Measurements from ENCODE around the gene DPY30. TPM values are rescaled to one million over a fixed set of nuclear protein-coding genes. Genes with fewer than 3 reads are reported as not detected.
"Not testable (repeated sequence)": the region's sequence is repeated elsewhere in the genome, so short reads cannot be mapped to it uniquely, and the experiment has no call there.

The DPY30 gene
- total RNA-seq, 2 experiments from 2014 or later = 12.4 to 13.1 TPM

DNA sequence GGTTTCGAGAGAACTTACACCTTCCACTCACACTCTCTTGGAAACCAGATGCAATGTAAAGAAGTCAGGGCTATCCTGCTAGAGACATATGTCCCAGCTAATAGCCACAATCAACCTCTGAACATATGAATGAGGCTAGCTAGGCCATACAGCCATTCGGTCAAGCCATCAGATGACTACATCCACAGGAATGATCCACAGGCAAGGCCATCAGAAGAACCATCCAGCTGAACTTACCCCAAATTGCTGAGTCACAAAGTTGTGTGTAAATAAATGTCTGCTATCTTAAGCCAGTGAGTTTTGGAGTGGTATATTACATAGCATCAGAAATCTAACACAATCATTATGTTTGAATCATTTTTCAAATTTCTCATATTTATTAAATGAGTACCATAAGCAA is 18.5 kb upstream of the DPY30 start:
- H3K27ac ChIP-seq (ENCODE audit: low read depth in 1 of 2, low read length in 2 of 2) = no peak overlapping the region
- ATAC-seq (ENCODE audit: poor library complexity) (no peak), DNase-seq (no peak)
- Mint-ChIP-seq H3K27ac (no peak overlapping the region), H3K27me3 (no peaks in the 10 kb centered on the region), H3K4me3 (no peak overlapping the region), H3K4me1 (ENCODE audit: low read depth) (peaks cover 10% of the 10 kb centered on the region), H3K36me3 (ENCODE audit: low read depth) (peaks cover 2% of the 10 kb centered on the region), H3K9me3 (no peaks in the 10 kb centered on the region)
- no peak for TF ChIP-seq CTCF (IDR thresholded peaks at IDR 0.05)
- H3K36me3 ChIP-seq (ENCODE audit: insufficient read depth, low read length) = no peaks in the 10 kb centered on the region
- H3K4me3 ChIP-seq (ENCODE audit: low read length) = no peak overlapping the region
- H3K9me3 ChIP-seq (ENCODE audit: control insufficient read depth in 1 of 2, insufficient read depth in 1 of 2, low read length in 2 of 2) = no peaks in the 10 kb centered on the region
- intact Hi-C loops (cut with DNase I, micrococcal nuclease) = no loop called here
- ChIA-PET CTCF (no interaction called here), POLR2A (no interaction called here)
- H3K4me1 ChIP-seq (ENCODE audit: insufficient read depth, low read length) = peaks cover 7% of the 10 kb centered on the region
- H3K27me3 ChIP-seq (ENCODE audit: control insufficient read depth in 1 of 2, insufficient read depth in 2 of 2, low read length in 2 of 2) = no peaks in the 10 kb centered on the region

DNA sequence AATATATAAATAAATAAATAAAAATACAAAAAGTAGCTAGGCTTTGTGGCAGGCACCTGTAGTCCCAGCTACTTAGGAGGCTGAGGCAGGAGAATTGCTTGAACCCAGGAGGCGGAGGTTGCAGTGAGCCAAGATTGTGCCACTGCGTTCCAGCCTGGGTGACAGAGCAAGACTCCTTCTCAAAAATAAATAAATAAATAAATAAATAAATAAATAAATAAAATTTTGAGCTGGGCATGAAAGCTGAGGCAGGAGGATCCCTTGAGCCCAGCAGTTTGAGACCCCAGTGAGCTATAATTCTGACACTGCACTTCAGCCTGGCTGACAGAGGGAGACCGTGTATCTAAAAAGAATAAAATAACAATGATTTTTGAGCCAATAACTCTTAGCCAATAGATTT is 15.0 kb upstream of the DPY30 start:
- ATAC-seq (ENCODE audit: poor library complexity); H3K4me1 ChIP-seq (ENCODE audit: insufficient read depth, low read length); H3K36me3 Mint-ChIP-seq (ENCODE audit: low read depth); H3K4me3 Mint-ChIP-seq; H3K27ac ChIP-seq (ENCODE audit: low read depth in 1 of 2, low read length in 2 of 2); H3K9me3 ChIP-seq (ENCODE audit: control insufficient read depth in 1 of 2, insufficient read depth in 1 of 2, low read length in 2 of 2); H3K9me3 Mint-ChIP-seq; H3K27me3 ChIP-seq (ENCODE audit: control insufficient read depth in 1 of 2, insufficient read depth in 2 of 2, low read length in 2 of 2); intact Hi-C loops (cut with DNase I, micrococcal nuclease); H3K4me1 Mint-ChIP-seq (ENCODE audit: low read depth); DNase-seq; H3K27me3 Mint-ChIP-seq; H3K4me3 ChIP-seq (ENCODE audit: low read length); H3K36me3 ChIP-seq (ENCODE audit: insufficient read depth, low read length); H3K27ac Mint-ChIP-seq: not testable (repeated sequence)
- POLR2A ChIA-PET = interaction anchor here (0.8 to 1.7 kb wide), 2 partner anchors 9 to 15 kb away, joined by 4 to 6 read pairs; partner anchors contain the start of genes DPY30 and SPAST
- CTCF ChIA-PET = interaction anchor here (1.0 kb wide), 1 partner anchor 9 kb away, joined by 3 read pairs; the partner anchor contains the start of gene SPAST

DNA sequence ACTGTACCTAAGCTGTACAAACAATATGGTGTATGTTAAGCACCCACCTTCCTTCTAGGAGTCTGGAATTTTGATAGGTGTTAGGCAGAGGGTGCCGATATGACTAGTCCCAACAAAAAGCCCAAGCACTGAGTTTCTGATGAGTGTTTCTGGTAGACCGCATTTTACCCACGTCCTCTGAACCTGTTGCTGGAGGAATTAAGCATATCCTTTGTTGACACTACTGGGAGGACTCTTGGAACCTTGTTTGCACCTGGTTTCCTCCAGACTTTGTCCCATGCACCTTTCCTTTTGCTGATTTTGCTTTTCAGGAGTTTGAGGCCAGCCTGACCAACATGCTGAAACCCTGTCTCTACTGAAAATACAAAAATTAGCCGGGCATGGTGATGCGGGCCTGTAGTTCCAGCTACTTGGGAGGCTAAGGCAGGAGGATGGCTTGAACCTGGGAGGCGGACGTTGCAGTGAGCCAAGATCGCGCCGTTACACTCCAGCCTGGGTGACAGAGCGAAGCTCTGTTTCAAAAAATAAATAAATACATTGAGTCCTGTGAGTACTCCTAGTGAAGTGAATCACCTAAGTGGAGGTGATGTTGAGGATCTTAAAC is 12.3 kb upstream of the DPY30 start:
- Histone ChIP-seq H3K36me3 (ENCODE audit: insufficient read depth, low read length) (no peaks in the 10 kb centered on the region), H3K4me3 (ENCODE audit: low read length) (no peak overlapping the region), H3K4me1 (ENCODE audit: insufficient read depth, low read length) (no peaks in the 10 kb centered on the region), H3K9me3 (ENCODE audit: control insufficient read depth in 1 of 2, insufficient read depth in 1 of 2, low read length in 2 of 2) (no peaks in the 10 kb centered on the region), H3K27me3 (ENCODE audit: control insufficient read depth in 1 of 2, insufficient read depth in 2 of 2, low read length in 2 of 2) (no peaks in the 10 kb centered on the region), H3K27ac (ENCODE audit: low read depth in 1 of 2, low read length in 2 of 2) (no peak overlapping the region)
- no peaks in the 10 kb centered on the region for H3K27me3 Mint-ChIP-seq
- no peak overlapping the region for H3K4me3 Mint-ChIP-seq
- POLR2A ChIA-PET = no interaction called here
- H3K36me3 Mint-ChIP-seq (ENCODE audit: low read depth) = no peaks in the 10 kb centered on the region
- CTCF ChIA-PET = interaction anchor here (1.5 to 1.9 kb wide), 2 partner anchors 11 to 12 kb away, joined by 4 to 7 read pairs; partner anchors contain the start of gene DPY30
- DNase-seq = no peak
- H3K4me1 Mint-ChIP-seq (ENCODE audit: low read depth) = no peaks in the 10 kb centered on the region
- intact Hi-C loops (cut with DNase I, micrococcal nuclease) = no loop called here
- no peak for TF ChIP-seq CTCF (IDR thresholded peaks at IDR 0.05)
- no peak overlapping the region for H3K27ac Mint-ChIP-seq
- no peak for ATAC-seq (ENCODE audit: poor library complexity)
- no peaks in the 10 kb centered on the region for H3K9me3 Mint-ChIP-seq

DNA sequence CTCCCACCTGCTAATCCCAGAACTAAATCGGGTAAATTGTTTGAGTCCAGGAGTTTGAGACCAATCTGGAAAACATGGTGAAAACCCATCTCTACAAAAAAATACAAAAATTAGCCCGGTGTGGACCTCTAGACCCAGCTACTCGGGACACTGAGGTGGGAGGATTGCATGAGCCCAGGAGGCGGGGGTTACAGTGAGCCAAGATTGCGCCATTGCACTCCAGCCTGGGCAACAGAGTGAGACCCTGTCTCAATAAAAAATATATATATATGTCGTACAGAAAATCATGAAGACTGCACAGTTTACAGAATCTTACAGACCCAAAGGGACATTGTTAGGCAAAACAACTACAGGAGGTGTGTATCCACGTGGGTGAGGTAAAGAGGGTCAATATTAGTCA is 4.0 kb upstream of the DPY30 start:
- no peaks in the 10 kb centered on the region for H3K9me3 Mint-ChIP-seq
- H3K27ac ChIP-seq (ENCODE audit: low read depth in 1 of 2, low read length in 2 of 2) = no peak overlapping the region
- ChIA-PET CTCF (no interaction called here), POLR2A (no interaction called here)
- H3K4me3 ChIP-seq (ENCODE audit: low read length) = no peak overlapping the region
- intact Hi-C loops (cut with DNase I, micrococcal nuclease) = no loop called here
- peaks cover 11% of the 10 kb centered on the region for H3K36me3 Mint-ChIP-seq (ENCODE audit: low read depth)
- no peak for DNase-seq
- H3K36me3 ChIP-seq (ENCODE audit: insufficient read depth, low read length) = no peaks in the 10 kb centered on the region
- no peak overlapping the region for H3K4me3 Mint-ChIP-seq
- no peak for TF ChIP-seq CTCF (IDR thresholded peaks at IDR 0.05)
- no peak overlapping the region for H3K27ac Mint-ChIP-seq
- H3K4me1 ChIP-seq (ENCODE audit: insufficient read depth, low read length) = peaks cover 10% of the 10 kb centered on the region
- no peaks in the 10 kb centered on the region for H3K9me3 ChIP-seq (ENCODE audit: control insufficient read depth in 1 of 2, insufficient read depth in 1 of 2, low read length in 2 of 2)
- no peaks in the 10 kb centered on the region for H3K27me3 Mint-ChIP-seq
- no peak for ATAC-seq (ENCODE audit: poor library complexity)
- peaks cover 18% of the 10 kb centered on the region for H3K4me1 Mint-ChIP-seq (ENCODE audit: low read depth)
- H3K27me3 ChIP-seq (ENCODE audit: control insufficient read depth in 1 of 2, insufficient read depth in 2 of 2, low read length in 2 of 2) = no peaks in the 10 kb centered on the region

- H3K27me3 Mint-ChIP-seq; DNase-seq; H3K27me3 ChIP-seq (ENCODE audit: control insufficient read depth in 1 of 2, insufficient read depth in 2 of 2, low read length in 2 of 2); POLR2A ChIA-PET; ATAC-seq (ENCODE audit: poor library complexity); H3K9me3 ChIP-seq (ENCODE audit: control insufficient read depth in 1 of 2, insufficient read depth in 1 of 2, low read length in 2 of 2); intact Hi-C loops (cut with DNase I, micrococcal nuclease); CTCF ChIA-PET; H3K4me3 ChIP-seq (ENCODE audit: low read length); H3K27ac ChIP-seq (ENCODE audit: low read depth in 1 of 2, low read length in 2 of 2); H3K9me3 Mint-ChIP-seq: not testable (repeated sequence)
- Histone ChIP-seq H3K36me3 (ENCODE audit: insufficient read depth, low read length) (peaks cover 21% of the 10 kb centered on the region), H3K4me1 (ENCODE audit: insufficient read depth, low read length) (peaks cover 20% of the 10 kb centered on the region)
- peaks cover 37% of the 10 kb centered on the region for H3K4me1 Mint-ChIP-seq (ENCODE audit: low read depth)
- peak overlapping the region; percentile 21 for H3K4me3 Mint-ChIP-seq
- peak overlapping the region; percentile 47 for H3K27ac Mint-ChIP-seq
- peaks cover 39% of the 10 kb centered on the region for H3K36me3 Mint-ChIP-seq (ENCODE audit: low read depth)
Observed at GRCh38 chr2:32034198-32034887, 5.3 kb downstream of the DPY30 start.

Measured in CD4-positive, alpha-beta T cell (primary cell).